Inflammatory macrophage (primary cell): ENCODE data around the gene UBE2V1.

Experiments used
- DNase-seq, 2 donors: peaks; one replicate each; pipeline ENCODE4 v3.0.0-alpha.2; 2020 to 2022

UBE2V1 gene

GRCh38 chr20:50042370-50043313 lies 70.3 kb downstream of the UBE2V1 start:
- DNase-seq, result no peak

GRCh38 chr20:50041246-50041873 lies 71.6 kb downstream of the UBE2V1 start:
- peak; percentile 30 to 41 for DNase-seq

GRCh38 chr20:50040432-50041245 lies 72.3 kb downstream of the UBE2V1 start:
- no peak for DNase-seq

DNA sequence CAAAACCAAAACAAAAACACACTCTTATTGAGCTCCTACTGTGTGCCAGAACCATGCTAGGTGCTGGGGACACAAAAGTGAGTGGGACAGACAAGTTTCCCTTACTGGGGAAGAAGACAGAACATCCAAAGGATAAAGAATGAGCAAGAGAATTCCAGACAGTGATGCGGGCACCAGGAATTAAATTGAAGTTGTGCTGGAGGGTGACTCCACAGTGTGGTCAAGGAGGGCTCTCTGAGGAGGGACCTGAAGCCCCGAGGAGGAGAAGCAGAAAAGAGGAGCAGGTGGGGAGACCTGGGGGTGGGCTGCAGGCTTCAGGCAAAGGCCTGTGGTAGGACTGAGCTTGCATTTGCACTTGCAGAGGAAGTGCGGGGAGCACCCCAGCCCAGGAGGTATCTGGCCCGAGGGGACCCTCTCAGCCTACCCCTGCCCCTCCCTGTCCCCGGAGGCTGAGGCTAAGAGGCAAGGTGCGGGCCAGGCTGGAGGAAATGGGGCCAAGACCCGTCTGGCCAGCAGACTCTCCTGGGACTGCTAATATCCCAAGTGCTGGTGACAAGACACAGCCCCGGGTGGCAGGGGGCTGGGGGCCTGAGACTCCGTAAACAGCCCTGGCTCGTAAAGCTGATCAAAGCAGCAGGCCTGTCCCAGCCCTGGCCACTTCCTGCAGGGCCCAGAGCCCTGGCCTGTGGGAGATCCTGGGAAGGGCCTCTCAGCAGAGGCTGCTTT lies 73.1 kb downstream of the UBE2V1 start:
- DNase-seq, result no peak

GRCh38 chr20:50038574-50038991 lies 74.4 kb downstream of the UBE2V1 start:
- no peak for DNase-seq

DNA sequence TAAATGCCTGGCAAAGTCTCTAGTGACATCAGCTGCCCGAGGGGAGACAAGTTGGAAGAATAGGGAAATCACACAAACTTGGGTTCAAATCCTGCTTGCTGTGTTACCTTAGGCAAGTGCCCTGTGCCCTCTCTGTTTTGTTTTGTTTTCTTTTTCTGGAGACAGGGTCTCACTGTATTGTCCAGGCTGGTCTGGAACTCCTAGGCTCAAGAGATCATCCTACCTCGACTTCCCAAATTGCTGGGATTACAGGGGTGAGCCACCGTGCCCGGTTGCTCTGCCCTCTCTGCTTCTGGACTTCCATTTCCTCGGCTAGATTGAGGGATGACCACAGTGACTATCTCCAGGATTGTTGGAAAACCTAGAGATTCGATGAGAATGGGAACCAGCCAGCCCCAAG lies 74.8 kb downstream of the UBE2V1 start:
- DNase-seq, result no peak

DNA sequence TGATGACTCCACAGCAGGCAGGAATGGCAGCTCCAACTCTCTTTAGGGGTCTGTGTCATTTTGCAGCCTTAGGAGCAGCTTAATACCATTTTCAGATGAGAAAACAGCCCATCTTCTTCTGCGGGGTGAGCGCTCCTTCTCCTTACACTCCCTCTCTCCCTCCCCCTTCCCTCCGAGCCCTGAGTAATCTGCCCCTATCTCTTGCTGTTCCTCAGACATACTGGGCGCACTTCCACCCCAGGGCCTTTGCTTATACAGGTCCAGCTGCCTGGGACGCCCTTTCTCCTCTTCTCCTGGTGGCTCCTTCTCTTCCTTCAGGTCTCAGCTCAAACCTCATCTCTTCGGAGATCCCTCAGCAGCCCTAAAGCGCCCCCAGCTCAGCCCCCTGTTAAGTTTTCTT lies 75.4 kb downstream of the UBE2V1 start:
- no peak for DNase-seq

- DNase-seq, result no peak
Measured at GRCh38 chr20:50037123-50037522, 75.8 kb downstream of the UBE2V1 start.

DNA sequence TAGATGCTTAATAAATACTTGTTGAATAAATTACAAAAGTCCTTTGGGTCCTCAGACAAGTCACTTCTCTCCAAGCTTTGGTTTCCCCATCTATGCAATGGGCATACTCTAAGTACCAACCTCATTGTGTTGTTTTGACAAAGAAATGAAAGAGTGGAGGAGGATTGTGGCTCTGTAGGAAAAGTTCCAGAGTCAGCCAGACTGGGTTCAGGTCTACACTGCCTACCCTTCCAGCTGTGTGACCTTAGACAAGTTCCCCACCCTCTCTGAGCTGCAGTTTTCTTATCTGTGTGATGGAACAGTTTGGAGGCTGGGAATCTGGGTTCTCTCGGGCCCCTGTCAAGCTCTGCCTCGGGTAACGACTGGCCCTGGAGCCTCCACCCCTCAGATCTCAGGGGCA lies 76.2 kb downstream of the UBE2V1 start:
- DNase-seq, result no peak

GRCh38 chr20:50034567-50035180 lies 78.3 kb downstream of the UBE2V1 start:
- DNase-seq, result no peak

- DNase-seq, result no peak
Measured at GRCh38 chr20:50032955-50033666, 79.8 kb downstream of the UBE2V1 start.
